ENCODE measurements around the gene HIPK2. TPM values are rescaled to one million over a fixed set of nuclear protein-coding genes. Genes with fewer than 3 reads are reported as not detected.

HIPK2 gene
- total and polyA plus RNA-seq, 10 of the 15 experiments (the other 5 are each of a cell fraction or from before 2014, with no cell fraction given): 1.7 to 39.0 (median 9.4) TPM

GRCh38 chr7:139587535-139587934 is 190.3 kb downstream of the HIPK2 start:
- ChIA-PET RAD21 (ENCODE audit: unreplicated experiment) (interaction anchor here (2.1 kb wide), 1 partner anchor 15 kb away, joined by 5 read pairs; no protein-coding TSS in a partner anchor), CTCF (interaction anchor here (1.3 to 7.2 kb wide), 2 partner anchors 15 to 86 kb away, joined by 3 to 51 read pairs; no protein-coding TSS in a partner anchor), POLR2A (interaction anchor here (0.6 kb wide), 2 partner anchors 149 to 212 kb away, joined by 3 to 8 read pairs; no protein-coding TSS in a partner anchor), SMC1A (ENCODE audit: uncharacterized antibody, unreplicated experiment) (no interaction called here)
- ATAC-seq (no peak), FAIRE-seq (no peak), DNase-seq (ENCODE audit: low read depth, low spot score) (no peak)
- BruUV-seq (replicated peaks): no TSS peak
- Histone ChIP-seq H3K27ac (ENCODE audit: control insufficient read depth, insufficient read depth) (no peak overlapping the region), H3K79me2 (ENCODE audit: control insufficient read depth, insufficient read depth, low read length) (no peaks in the 10 kb centered on the region), H3K4me2 (ENCODE audit: control insufficient read depth, insufficient read depth) (no peak overlapping the region), H3K36me3 (ENCODE audit: control insufficient read depth in 2 of 2, insufficient read depth in 2 of 2, low read length in 1 of 2) (peaks cover 2 to 13% of the 10 kb centered on the region in 2 experiments), H3K27me3 (replicated peaks in 1 of 2; ENCODE audit: control insufficient read depth in 2 of 2, insufficient read depth in 2 of 2, low read length in 1 of 2) (no peaks in the 10 kb centered on the region), H3K4me1 (ENCODE audit: control insufficient read depth, insufficient read depth, low read length) (no peaks in the 10 kb centered on the region), H3K9me3 (replicated peaks; ENCODE audit: control insufficient read depth, insufficient read depth, low read length) (no peaks in the 10 kb centered on the region), H4K20me1 (ENCODE audit: control insufficient read depth, insufficient read depth) (no peaks in the 10 kb centered on the region), H3K4me3 (no peak overlapping the region), H2AFZ (ENCODE audit: control insufficient read depth, low read depth, low read length) (no peak overlapping the region), H3K9ac (ENCODE audit: control insufficient read depth, insufficient read depth, low read length) (no peak overlapping the region)
- intact Hi-C loops (cut with micrococcal nuclease; ENCODE audit: unreplicated experiment): no loop called here
- 90% methylated on average over 7 of the region's 7 CpGs for WGBS (ENCODE audit: insufficient coverage, insufficient replicate concordance, low lambda C conversion rate, missing lambda C conversion rate)
- in situ Hi-C loops (cut with MboI): no loop called here
- TF ChIP-seq ESRRA (IDR thresholded peaks at IDR 0.05; ENCODE audit: low read length) (no peak), USF2 (IDR thresholded peaks at IDR 0.05; ENCODE audit: borderline replicate concordance, low read depth, low read length) (no peak), TCF12 (IDR thresholded peaks at IDR 0.05; ENCODE audit: low read depth, low read length) (no peak), STAT3 (IDR thresholded peaks at IDR 0.05; ENCODE audit: low read depth, low read length) (no peak), EP300 (IDR thresholded peaks at IDR 0.05; ENCODE audit: borderline replicate concordance in 1 of 2, control insufficient read depth in 1 of 2, low read depth in 2 of 2, low read length in 2 of 2) (no peak), POU2F2 (IDR thresholded peaks at IDR 0.05; ENCODE audit: borderline replicate concordance, low read depth, low read length) (no peak), SUZ12 (IDR thresholded peaks at IDR 0.05; ENCODE audit: unreplicated experiment) (no peak), RBBP5 (conservative IDR thresholded peaks at IDR 0.05) (no peak), NBN (IDR thresholded peaks at IDR 0.05) (no peak), ZNF24 (IDR thresholded peaks at IDR 0.05) (no peak), ZNF217 (IDR thresholded peaks at IDR 0.05) (no peak), NR2C2 (IDR thresholded peaks at IDR 0.05; ENCODE audit: borderline replicate concordance, control insufficient read depth, insufficient read length, low read depth) (no peak), MYB (IDR thresholded peaks at IDR 0.05; ENCODE audit: borderline replicate concordance, low read depth, low read length) (no peak), MYC (IDR thresholded peaks at IDR 0.05; ENCODE audit: insufficient read depth, insufficient read length, insufficient replicate concordance, low read length, severe bottlenecking) (no peak)
- TF ChIP-seq, protein P1, sequence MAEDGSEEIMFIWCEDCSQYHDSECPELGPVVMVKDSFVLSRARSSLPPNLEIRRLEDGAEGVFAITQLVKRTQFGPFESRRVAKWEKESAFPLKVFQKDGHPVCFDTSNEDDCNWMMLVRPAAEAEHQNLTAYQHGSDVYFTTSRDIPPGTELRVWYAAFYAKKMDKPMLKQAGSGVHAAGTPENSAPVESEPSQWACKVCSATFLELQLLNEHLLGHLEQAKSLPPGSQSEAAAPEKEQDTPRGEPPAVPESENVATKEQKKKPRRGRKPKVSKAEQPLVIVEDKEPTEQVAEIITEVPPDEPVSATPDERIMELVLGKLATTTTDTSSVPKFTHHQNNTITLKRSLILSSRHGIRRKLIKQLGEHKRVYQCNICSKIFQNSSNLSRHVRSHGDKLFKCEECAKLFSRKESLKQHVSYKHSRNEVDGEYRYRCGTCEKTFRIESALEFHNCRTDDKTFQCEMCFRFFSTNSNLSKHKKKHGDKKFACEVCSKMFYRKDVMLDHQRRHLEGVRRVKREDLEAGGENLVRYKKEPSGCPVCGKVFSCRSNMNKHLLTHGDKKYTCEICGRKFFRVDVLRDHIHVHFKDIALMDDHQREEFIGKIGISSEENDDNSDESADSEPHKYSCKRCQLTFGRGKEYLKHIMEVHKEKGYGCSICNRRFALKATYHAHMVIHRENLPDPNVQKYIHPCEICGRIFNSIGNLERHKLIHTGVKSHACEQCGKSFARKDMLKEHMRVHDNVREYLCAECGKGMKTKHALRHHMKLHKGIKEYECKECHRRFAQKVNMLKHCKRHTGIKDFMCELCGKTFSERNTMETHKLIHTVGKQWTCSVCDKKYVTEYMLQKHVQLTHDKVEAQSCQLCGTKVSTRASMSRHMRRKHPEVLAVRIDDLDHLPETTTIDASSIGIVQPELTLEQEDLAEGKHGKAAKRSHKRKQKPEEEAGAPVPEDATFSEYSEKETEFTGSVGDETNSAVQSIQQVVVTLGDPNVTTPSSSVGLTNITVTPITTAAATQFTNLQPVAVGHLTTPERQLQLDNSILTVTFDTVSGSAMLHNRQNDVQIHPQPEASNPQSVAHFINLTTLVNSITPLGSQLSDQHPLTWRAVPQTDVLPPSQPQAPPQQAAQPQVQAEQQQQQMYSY (CRISPR knock-in tag; IDR thresholded peaks at IDR 0.05): no peak
- TF ChIP-seq, protein P2, sequence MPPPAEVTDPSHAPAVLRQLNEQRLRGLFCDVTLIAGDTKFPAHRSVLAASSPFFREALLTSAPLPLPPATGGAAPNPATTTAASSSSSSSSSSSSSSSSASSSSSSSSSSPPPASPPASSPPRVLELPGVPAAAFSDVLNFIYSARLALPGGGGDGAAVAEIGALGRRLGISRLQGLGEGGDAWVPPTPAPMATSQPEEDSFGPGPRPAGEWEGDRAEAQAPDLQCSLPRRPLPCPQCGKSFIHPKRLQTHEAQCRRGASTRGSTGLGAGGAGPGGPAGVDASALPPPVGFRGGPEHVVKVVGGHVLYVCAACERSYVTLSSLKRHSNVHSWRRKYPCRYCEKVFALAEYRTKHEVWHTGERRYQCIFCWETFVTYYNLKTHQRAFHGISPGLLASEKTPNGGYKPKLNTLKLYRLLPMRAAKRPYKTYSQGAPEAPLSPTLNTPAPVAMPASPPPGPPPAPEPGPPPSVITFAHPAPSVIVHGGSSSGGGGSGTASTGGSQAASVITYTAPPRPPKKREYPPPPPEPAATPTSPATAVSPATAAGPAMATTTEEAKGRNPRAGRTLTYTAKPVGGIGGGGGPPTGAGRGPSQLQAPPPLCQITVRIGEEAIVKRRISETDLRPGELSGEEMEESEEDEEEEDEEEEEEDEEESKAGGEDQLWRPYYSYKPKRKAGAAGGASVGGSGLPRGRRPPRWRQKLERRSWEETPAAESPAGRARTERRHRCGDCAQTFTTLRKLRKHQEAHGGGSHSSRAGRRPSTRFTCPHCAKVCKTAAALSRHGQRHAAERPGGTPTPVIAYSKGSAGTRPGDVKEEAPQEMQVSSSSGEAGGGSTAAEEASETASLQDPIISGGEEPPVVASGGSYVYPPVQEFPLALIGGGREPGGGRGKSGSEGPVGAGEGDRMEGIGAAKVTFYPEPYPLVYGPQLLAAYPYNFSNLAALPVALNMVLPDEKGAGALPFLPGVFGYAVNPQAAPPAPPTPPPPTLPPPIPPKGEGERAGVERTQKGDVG (CRISPR knock-in tag; IDR thresholded peaks at IDR 0.05): no peak

All from GM12878 (cell line).